ENCODE data around the gene TRIM65. TPM values are rescaled to one million over a fixed set of nuclear protein-coding genes. Genes with fewer than 3 reads are reported as not detected.

TRIM65 gene
- polyA plus RNA-seq, 1 donor from 2014 or later = 1.5 TPM

GRCh38 chr17:75845058-75845711 lies 51.6 kb downstream of the TRIM65 start:
- Histone ChIP-seq H3K36me3 (ENCODE audit: insufficient read depth, low read length) (no peaks in the 10 kb centered on the region), H3K27ac (ENCODE audit: low read length) (no peak overlapping the region)

GRCh38 chr17:75844530-75845057 lies 52.2 kb downstream of the TRIM65 start:
- Histone ChIP-seq H4K20me1 (ENCODE audit: insufficient read depth) (no peaks in the 10 kb centered on the region), H3K9me2 (ENCODE audit: insufficient read depth, low read length) (no peaks in the 10 kb centered on the region), H3K9me3 (ENCODE audit: low read length) (no peaks in the 10 kb centered on the region), H2AFZ (ENCODE audit: low read depth, low read length) (no peak overlapping the region), H3K4me3 (ENCODE audit: low read length) (no peak overlapping the region), H3K4me2 (ENCODE audit: low read length) (no peak overlapping the region), H3K27ac (ENCODE audit: low read length) (no peak overlapping the region), H3K79me2 (replicated peaks; ENCODE audit: insufficient read depth, low read length) (no peaks in the 10 kb centered on the region), H3K9ac (ENCODE audit: low read length) (no peak overlapping the region), H3K36me3 (ENCODE audit: insufficient read depth, low read length) (no peaks in the 10 kb centered on the region), H3K27me3 (ENCODE audit: insufficient read depth, low read depth, low read length) (no peaks in the 10 kb centered on the region), H3F3A (ENCODE audit: insufficient read depth, low read length, poor library complexity, severe bottlenecking) (no peaks in the 10 kb centered on the region)
- TF ChIP-seq REST (IDR thresholded peaks at IDR 0.05; ENCODE audit: borderline replicate concordance) = no peak
- no peak for TF ChIP-seq RAD21 (conservative IDR thresholded peaks at IDR 0.05)
- TF ChIP-seq TAF1 (IDR thresholded peaks at IDR 0.05; ENCODE audit: low read depth) = no peak
- TF ChIP-seq MXI1 (conservative IDR thresholded peaks at IDR 0.05; ENCODE audit: poor library complexity, severe bottlenecking) = no peak
- no peak for TF ChIP-seq POLR2AphosphoS5 (IDR thresholded peaks at IDR 0.05)
- no peak for TF ChIP-seq EP300 (conservative IDR thresholded peaks at IDR 0.05; ENCODE audit: poor library complexity, severe bottlenecking)
- TF ChIP-seq EZH2 (IDR thresholded peaks at IDR 0.05; ENCODE audit: borderline replicate concordance, insufficient read depth, low read length, poor library complexity, severe bottlenecking) = no peak
- TF ChIP-seq SMC3 (conservative IDR thresholded peaks at IDR 0.05; ENCODE audit: poor library complexity) = no peak
- no peak for TF ChIP-seq CTCF (IDR thresholded peaks at IDR 0.05; ENCODE audit: poor library complexity, severe bottlenecking)

More at GRCh38 chr17:75845058-75845711, 51.6 kb downstream of the TRIM65 start:
- H4K20me1 ChIP-seq (ENCODE audit: insufficient read depth) = no peaks in the 10 kb centered on the region
- H3K9ac ChIP-seq (ENCODE audit: low read length) = no peak overlapping the region
- TF ChIP-seq MXI1 (conservative IDR thresholded peaks at IDR 0.05; ENCODE audit: poor library complexity, severe bottlenecking) (no peak), CTCF (IDR thresholded peaks at IDR 0.05; ENCODE audit: poor library complexity, severe bottlenecking) (peak; percentile 41)
- H2AFZ ChIP-seq (ENCODE audit: low read depth, low read length) = no peak overlapping the region
- no peaks in the 10 kb centered on the region for H3K9me3 ChIP-seq (ENCODE audit: low read length)
- no peaks in the 10 kb centered on the region for H3K9me2 ChIP-seq (ENCODE audit: insufficient read depth, low read length)
- no peaks in the 10 kb centered on the region for H3K79me2 ChIP-seq (replicated peaks; ENCODE audit: insufficient read depth, low read length)
- H3K4me2 ChIP-seq (ENCODE audit: low read length) = no peak overlapping the region
- no peak overlapping the region for H3K4me3 ChIP-seq (ENCODE audit: low read length)
- no peaks in the 10 kb centered on the region for H3K27me3 ChIP-seq (ENCODE audit: insufficient read depth, low read depth, low read length)
- H3F3A ChIP-seq (ENCODE audit: insufficient read depth, low read length, poor library complexity, severe bottlenecking) = no peaks in the 10 kb centered on the region

Measured in neural cell (in vitro differentiated cells).